ENCODE measurements around the gene IGF2R. TPM values are rescaled to one million over a fixed set of nuclear protein-coding genes. Genes with fewer than 3 reads are reported as not detected.

IGF2R gene
- total and polyA plus RNA-seq, 8 donors, result 11.0 to 54.0 (median 34.7) TPM

DNA sequence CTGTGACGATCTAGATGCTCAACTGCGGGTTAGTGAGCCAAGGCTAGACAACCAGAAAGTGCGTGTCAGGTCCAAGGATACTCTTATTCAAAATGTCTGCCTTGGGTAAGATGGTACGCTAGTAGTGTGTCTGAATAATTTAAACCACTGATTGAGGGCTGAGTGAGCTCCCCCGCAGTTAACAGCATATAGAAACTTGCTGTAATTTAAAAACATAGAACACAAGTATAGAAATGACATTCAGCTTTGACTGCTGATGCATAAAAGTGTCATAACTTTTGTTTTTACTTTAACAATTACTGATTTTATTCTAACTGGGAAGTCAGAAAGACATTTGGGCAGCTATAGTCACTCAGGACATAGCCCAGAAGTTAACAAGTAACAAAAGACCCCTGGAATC lies 107.1 kb downstream of the IGF2R start:
- Histone ChIP-seq H3K4me1 (no peaks in the 10 kb centered on the region), H3K27ac (no peak overlapping the region), H3K9me3 (no peaks in the 10 kb centered on the region), H3K4me3 (no peak overlapping the region), H3K36me3 (peaks cover 0 to 74% (median 35%) of the 10 kb centered on the region in 3 donors), H3K27me3 (no peaks in the 10 kb centered on the region)
- no peak for DNase-seq
- no peak for ATAC-seq
- no peak for FAIRE-seq
- intact Hi-C loops (cut with DNase I), result no loop called here
- WGBS, 2 donors, result 92 to 97% methylated on average over 5 of the region's 5 CpGs
- TF ChIP-seq, protein P1, sequence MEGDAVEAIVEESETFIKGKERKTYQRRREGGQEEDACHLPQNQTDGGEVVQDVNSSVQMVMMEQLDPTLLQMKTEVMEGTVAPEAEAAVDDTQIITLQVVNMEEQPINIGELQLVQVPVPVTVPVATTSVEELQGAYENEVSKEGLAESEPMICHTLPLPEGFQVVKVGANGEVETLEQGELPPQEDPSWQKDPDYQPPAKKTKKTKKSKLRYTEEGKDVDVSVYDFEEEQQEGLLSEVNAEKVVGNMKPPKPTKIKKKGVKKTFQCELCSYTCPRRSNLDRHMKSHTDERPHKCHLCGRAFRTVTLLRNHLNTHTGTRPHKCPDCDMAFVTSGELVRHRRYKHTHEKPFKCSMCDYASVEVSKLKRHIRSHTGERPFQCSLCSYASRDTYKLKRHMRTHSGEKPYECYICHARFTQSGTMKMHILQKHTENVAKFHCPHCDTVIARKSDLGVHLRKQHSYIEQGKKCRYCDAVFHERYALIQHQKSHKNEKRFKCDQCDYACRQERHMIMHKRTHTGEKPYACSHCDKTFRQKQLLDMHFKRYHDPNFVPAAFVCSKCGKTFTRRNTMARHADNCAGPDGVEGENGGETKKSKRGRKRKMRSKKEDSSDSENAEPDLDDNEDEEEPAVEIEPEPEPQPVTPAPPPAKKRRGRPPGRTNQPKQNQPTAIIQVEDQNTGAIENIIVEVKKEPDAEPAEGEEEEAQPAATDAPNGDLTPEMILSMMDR (IDR thresholded peaks at IDR 0.05), result no peak

- H3K36me3 ChIP-seq, result peaks cover 0 to 73% (median 34%) of the 10 kb centered on the region in 3 donors
- TF ChIP-seq, protein P1 (IDR thresholded peaks at IDR 0.05), result no peak
- H3K27me3 ChIP-seq, result no peaks in the 10 kb centered on the region
- intact Hi-C loops (cut with DNase I), result no loop called here
- no peak for DNase-seq
- no peaks in the 10 kb centered on the region for H3K9me3 ChIP-seq
- no peak for ATAC-seq
- H3K27ac ChIP-seq, result no peak overlapping the region
- no peak for FAIRE-seq
- WGBS, 2 donors, result 87 to 92% methylated on average over 5 of the region's 5 CpGs
- no peak overlapping the region for H3K4me3 ChIP-seq
- no peaks in the 10 kb centered on the region for H3K4me1 ChIP-seq
Measured at GRCh38 chr6:160077024-160077423, 108.1 kb downstream of the IGF2R start.

DNA sequence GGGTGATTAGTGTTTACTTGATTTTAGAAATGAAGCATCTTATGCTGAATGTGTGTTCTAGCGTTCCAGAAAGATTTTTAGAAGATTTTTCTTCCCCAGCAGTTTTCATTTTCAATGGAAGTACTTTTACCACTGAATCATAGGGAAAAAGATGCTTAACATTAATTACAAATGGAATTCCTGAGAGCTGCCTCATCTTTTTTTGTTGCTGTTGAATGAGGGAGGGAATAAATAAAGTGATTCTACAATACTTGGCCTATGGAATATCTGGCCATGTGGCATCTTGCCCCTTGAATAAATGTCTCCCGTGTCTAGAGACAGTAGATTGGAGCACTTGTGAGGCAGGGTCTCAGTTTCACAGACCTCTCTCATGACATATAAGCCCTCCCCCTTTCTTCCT lies 108.6 kb downstream of the IGF2R start:
- TF ChIP-seq, protein P1 (IDR thresholded peaks at IDR 0.05), result no peak
- intact Hi-C loops (cut with DNase I), result no loop called here
- no peak for ATAC-seq
- H3K36me3 ChIP-seq, result peaks cover 0 to 73% (median 32%) of the 10 kb centered on the region in 3 donors
- no peak overlapping the region for H3K4me3 ChIP-seq
- DNase-seq, result no peak
- WGBS, 2 donors, result 87 to 88% methylated on average over 2 of the region's 2 CpGs
- no peaks in the 10 kb centered on the region for H3K27me3 ChIP-seq
- no peaks in the 10 kb centered on the region for H3K9me3 ChIP-seq
- no peak overlapping the region for H3K27ac ChIP-seq
- FAIRE-seq, result no peak
- H3K4me1 ChIP-seq, result no peaks in the 10 kb centered on the region

GRCh38 chr6:160078883-160079685 lies 110.2 kb downstream of the IGF2R start:
- TF ChIP-seq, protein P1 (IDR thresholded peaks at IDR 0.05), result no peak
- Histone ChIP-seq H3K27me3 (no peaks in the 10 kb centered on the region), H3K9me3 (no peaks in the 10 kb centered on the region), H3K27ac (no peak overlapping the region), H3K36me3 (peaks cover 0 to 63% (median 23%) of the 10 kb centered on the region in 3 donors), H3K4me1 (no peaks in the 10 kb centered on the region), H3K4me3 (no peak overlapping the region)
- no peak for FAIRE-seq
- no peak for DNase-seq
- intact Hi-C loops (cut with DNase I), result no loop called here
- 95% methylated on average over 23 of the region's 23 CpGs for WGBS, 2 donors
- ATAC-seq, result no peak

DNA sequence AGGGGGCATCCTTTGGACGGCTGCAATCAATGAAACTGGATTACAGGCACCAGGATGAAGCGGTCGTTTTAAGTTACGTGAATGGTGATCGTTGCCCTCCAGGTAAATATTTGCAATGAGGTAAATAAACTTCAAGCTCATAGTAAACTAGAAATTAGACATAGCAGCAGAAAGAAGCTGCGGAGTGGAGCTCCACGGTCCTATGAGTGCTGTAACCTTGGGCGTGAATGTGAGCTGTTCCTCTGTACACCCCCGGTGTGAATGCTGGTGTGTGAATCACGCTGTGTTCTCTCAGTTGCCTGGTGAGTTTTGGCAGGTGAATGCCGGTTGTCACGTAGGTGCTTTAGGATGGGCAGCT lies 110.8 kb downstream of the IGF2R start:
- Histone ChIP-seq H3K4me3 (no peak overlapping the region), H3K27ac (no peak overlapping the region), H3K9me3 (no peaks in the 10 kb centered on the region), H3K4me1 (no peaks in the 10 kb centered on the region), H3K27me3 (no peaks in the 10 kb centered on the region), H3K36me3 (peaks cover under 1 to 66% (median 29%) of the 10 kb centered on the region in 3 donors)
- TF ChIP-seq, protein P1 (IDR thresholded peaks at IDR 0.05), result no peak
- DNase-seq (no peak), FAIRE-seq (no peak), ATAC-seq (no peak)
- 92 to 93% methylated on average over 12 of the region's 12 CpGs for WGBS, 2 donors
- intact Hi-C loops (cut with DNase I), result loop anchor here in 1 of 3 donors (10.0 kb wide), 1 partner anchor 375 kb away; no protein-coding TSS in a partner anchor
